ENCODE results near the gene BCAS1.

DNA sequence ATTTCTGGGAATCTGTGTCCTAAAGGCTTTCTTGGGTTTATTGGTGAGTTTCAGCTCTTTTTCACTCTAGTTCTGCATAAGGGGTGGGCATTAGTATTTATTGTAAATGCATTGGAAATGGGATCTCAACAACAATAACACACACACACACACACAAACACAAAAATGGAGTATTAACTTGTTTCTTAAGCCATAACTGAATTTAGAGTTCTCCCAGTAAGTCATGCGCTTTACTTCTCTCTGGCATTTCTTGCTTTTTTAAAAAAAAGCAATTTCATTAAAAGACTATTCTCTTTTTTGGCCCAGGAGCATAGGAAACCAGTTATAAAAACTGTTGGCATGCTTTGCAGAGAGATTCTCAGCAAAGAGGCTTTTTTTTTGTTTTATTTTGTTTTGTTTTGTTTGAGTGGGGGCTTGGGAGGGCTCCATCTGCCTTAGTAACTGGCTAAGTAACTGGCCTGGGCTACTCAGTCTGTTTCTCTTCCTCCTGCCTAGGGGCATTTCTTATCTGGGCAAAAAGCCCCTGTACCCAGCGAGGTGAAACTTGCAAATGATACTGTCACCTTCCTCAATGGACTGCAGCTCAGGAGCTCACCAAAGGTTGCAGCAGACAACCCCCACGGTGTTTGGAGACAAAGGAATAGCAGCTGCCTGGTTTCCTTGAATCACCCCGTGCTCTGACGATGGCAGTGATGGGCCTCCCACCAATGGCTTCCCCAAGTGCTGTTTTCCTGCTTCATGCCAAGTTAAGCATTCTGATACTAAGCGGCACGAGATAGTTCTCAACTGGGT, 128.5 kb downstream of the BCAS1 start:
- TF ChIP-seq CTCF (IDR thresholded peaks at IDR 0.05) (no peak), POLR2AphosphoS5 (IDR thresholded peaks at IDR 0.05; ENCODE audit: low read depth, low read length) (no peak), TCF7L2 (IDR thresholded peaks at IDR 0.05; ENCODE audit: low read depth, low read length) (no peak), SIN3A (IDR thresholded peaks at IDR 0.05; ENCODE audit: borderline replicate concordance, insufficient read depth, low read depth, low read length) (no peak)
- TF ChIP-seq, protein P1, sequence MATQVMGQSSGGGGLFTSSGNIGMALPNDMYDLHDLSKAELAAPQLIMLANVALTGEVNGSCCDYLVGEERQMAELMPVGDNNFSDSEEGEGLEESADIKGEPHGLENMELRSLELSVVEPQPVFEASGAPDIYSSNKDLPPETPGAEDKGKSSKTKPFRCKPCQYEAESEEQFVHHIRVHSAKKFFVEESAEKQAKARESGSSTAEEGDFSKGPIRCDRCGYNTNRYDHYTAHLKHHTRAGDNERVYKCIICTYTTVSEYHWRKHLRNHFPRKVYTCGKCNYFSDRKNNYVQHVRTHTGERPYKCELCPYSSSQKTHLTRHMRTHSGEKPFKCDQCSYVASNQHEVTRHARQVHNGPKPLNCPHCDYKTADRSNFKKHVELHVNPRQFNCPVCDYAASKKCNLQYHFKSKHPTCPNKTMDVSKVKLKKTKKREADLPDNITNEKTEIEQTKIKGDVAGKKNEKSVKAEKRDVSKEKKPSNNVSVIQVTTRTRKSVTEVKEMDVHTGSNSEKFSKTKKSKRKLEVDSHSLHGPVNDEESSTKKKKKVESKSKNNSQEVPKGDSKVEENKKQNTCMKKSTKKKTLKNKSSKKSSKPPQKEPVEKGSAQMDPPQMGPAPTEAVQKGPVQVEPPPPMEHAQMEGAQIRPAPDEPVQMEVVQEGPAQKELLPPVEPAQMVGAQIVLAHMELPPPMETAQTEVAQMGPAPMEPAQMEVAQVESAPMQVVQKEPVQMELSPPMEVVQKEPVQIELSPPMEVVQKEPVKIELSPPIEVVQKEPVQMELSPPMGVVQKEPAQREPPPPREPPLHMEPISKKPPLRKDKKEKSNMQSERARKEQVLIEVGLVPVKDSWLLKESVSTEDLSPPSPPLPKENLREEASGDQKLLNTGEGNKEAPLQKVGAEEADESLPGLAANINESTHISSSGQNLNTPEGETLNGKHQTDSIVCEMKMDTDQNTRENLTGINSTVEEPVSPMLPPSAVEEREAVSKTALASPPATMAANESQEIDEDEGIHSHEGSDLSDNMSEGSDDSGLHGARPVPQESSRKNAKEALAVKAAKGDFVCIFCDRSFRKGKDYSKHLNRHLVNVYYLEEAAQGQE (IDR thresholded peaks at IDR 0.05; ENCODE audit: insufficient read depth in 1 of 2, low read depth in 2 of 2, low read length in 1 of 2): no peak

Measured in Panc1 (cell line).